Measurements from ENCODE around the gene SLC12A2. TPM values are rescaled to one million over a fixed set of nuclear protein-coding genes. Genes with fewer than 3 reads are reported as not detected.

SLC12A2 gene
- polyA plus RNA-seq, 1 donor (not counting 4 experiments of a cell fraction or from before 2014, with no cell fraction given): 15.5 TPM

GRCh38 chr5:128118214-128118613, 34.6 kb downstream of the SLC12A2 start:
- Histone ChIP-seq H3K9me3 (ENCODE audit: control insufficient read depth, low read depth, low read length) (no peaks in the 10 kb centered on the region), H3K36me3 (ENCODE audit: control insufficient read depth in 2 of 2, extremely low read depth in 1 of 2, insufficient read depth in 2 of 2, low read length in 2 of 2) (peaks cover 6 to 14% of the 10 kb centered on the region in 2 experiments), H3K27me3 (ENCODE audit: control insufficient read depth, extremely low read depth, insufficient read depth, low read length) (no peaks in the 10 kb centered on the region), H4K20me1 (ENCODE audit: control insufficient read depth, extremely low read depth, insufficient read depth, low read length) (no peaks in the 10 kb centered on the region), H3K4me2 (ENCODE audit: control insufficient read depth, extremely low read depth, insufficient read depth, low read depth, low read length) (no peak overlapping the region), H3K27ac (ENCODE audit: control insufficient read depth, insufficient read depth, low read length) (no peak overlapping the region), H3K9me1 (ENCODE audit: control insufficient read depth, extremely low read depth, insufficient read depth, low read length) (no peaks in the 10 kb centered on the region), H3K9ac (ENCODE audit: control insufficient read depth, extremely low read depth, insufficient read depth, low read length) (no peak overlapping the region), H3K79me2 (ENCODE audit: control insufficient read depth, insufficient read depth, low read length) (no peaks in the 10 kb centered on the region), H3K4me1 (ENCODE audit: control insufficient read depth, extremely low read depth, insufficient read depth, low read length) (no peaks in the 10 kb centered on the region), H3K4me3 (ENCODE audit: control insufficient read depth in 2 of 3, extremely low read depth in 1 of 3, insufficient read depth in 2 of 3, low read depth in 1 of 3, low read length in 3 of 3) (no peak overlapping the region), H2AFZ (ENCODE audit: control insufficient read depth, low read length) (no peak overlapping the region)
- dilution Hi-C loops (cut with MboI; ENCODE audit: extremely low pct_ligation_motif_present, low sequenced_read_pairs): no loop called here
- no peak for DNase-seq (ENCODE audit: low read depth, low spot score)
- TF ChIP-seq EZH2 (IDR thresholded peaks at IDR 0.05; ENCODE audit: low read length) (no peak), CTCF (optimal IDR thresholded peaks at IDR 0.05 in 1 of 3, IDR thresholded peaks at IDR 0.05 in 1 of 3, conservative IDR thresholded peaks at IDR 0.05 in 1 of 3; ENCODE audit: extremely low read depth in 1 of 3, insufficient read depth in 2 of 3, low read length in 3 of 3) (no peak)
- FAIRE-seq: no peak

- Histone ChIP-seq H3K27me3 (ENCODE audit: control insufficient read depth, extremely low read depth, insufficient read depth, low read length) (no peaks in the 10 kb centered on the region), H3K4me3 (ENCODE audit: control insufficient read depth in 2 of 3, extremely low read depth in 1 of 3, insufficient read depth in 2 of 3, low read depth in 1 of 3, low read length in 3 of 3) (no peak overlapping the region), H3K4me2 (ENCODE audit: control insufficient read depth, extremely low read depth, insufficient read depth, low read depth, low read length) (no peak overlapping the region), H3K36me3 (ENCODE audit: control insufficient read depth in 2 of 2, extremely low read depth in 1 of 2, insufficient read depth in 2 of 2, low read length in 2 of 2) (no peaks in the 10 kb centered on the region), H3K79me2 (ENCODE audit: control insufficient read depth, insufficient read depth, low read length) (no peaks in the 10 kb centered on the region), H3K9ac (ENCODE audit: control insufficient read depth, extremely low read depth, insufficient read depth, low read length) (no peak overlapping the region), H3K9me3 (ENCODE audit: control insufficient read depth, low read depth, low read length) (no peaks in the 10 kb centered on the region), H2AFZ (ENCODE audit: control insufficient read depth, low read length) (no peak overlapping the region), H3K9me1 (ENCODE audit: control insufficient read depth, extremely low read depth, insufficient read depth, low read length) (no peaks in the 10 kb centered on the region), H3K4me1 (ENCODE audit: control insufficient read depth, extremely low read depth, insufficient read depth, low read length) (no peaks in the 10 kb centered on the region), H4K20me1 (ENCODE audit: control insufficient read depth, extremely low read depth, insufficient read depth, low read length) (no peaks in the 10 kb centered on the region), H3K27ac (ENCODE audit: control insufficient read depth, insufficient read depth, low read length) (no peak overlapping the region)
- no peak for DNase-seq (ENCODE audit: low read depth, low spot score)
- dilution Hi-C loops (cut with MboI; ENCODE audit: extremely low pct_ligation_motif_present, low sequenced_read_pairs): no loop called here
- FAIRE-seq: peak; percentile 67
- no peak for TF ChIP-seq CTCF (optimal IDR thresholded peaks at IDR 0.05 in 1 of 3, IDR thresholded peaks at IDR 0.05 in 1 of 3, conservative IDR thresholded peaks at IDR 0.05 in 1 of 3; ENCODE audit: extremely low read depth in 1 of 3, insufficient read depth in 2 of 3, low read length in 3 of 3)
- TF ChIP-seq EZH2 (IDR thresholded peaks at IDR 0.05; ENCODE audit: low read length): no peak
These were observed 38.1 kb downstream of the SLC12A2 start for GRCh38 chr5:128121651-128122050.

Measured in keratinocyte (primary cell).